GM19193 (cell line): ENCODE data around the gene RBBP9.

Experiments used
- POLR2A ChIP-seq: IDR thresholded peaks from 4 replicates; pipeline ENCODE4 v1.6.1; 2011; ENCODE audit not compliant: insufficient read depth, insufficient read length; ENCODE audit errors: extremely low read depth

RBBP9 gene

GRCh38 chr20:18456600-18456999 is 40.4 kb downstream of the RBBP9 start:
- no peak for TF ChIP-seq POLR2A

- no peak for TF ChIP-seq POLR2A
Measured at GRCh38 chr20:18443886-18444285, 53.1 kb downstream of the RBBP9 start.

GRCh38 chr20:18440403-18440802 is 56.6 kb downstream of the RBBP9 start:
- no peak for TF ChIP-seq POLR2A

- TF ChIP-seq POLR2A, result no peak
Measured at GRCh38 chr20:18436847-18437246, 60.2 kb downstream of the RBBP9 start.
